Testis (tissue), 3 donors: ENCODE data around the gene CKAP4. TPM values are rescaled to one million over a fixed set of nuclear protein-coding genes. Genes with fewer than 3 reads are reported as not detected.
A peak's percentile ranks its signal among the peaks of the same experiment; 100 is the strongest.

Source experiments
- DNase-seq: peaks from one replicate; pipeline ENCODE4 v3.0.0-alpha.2; 2019
- H3K27ac ChIP-seq, 2 donors: fragments of 200-600 bp; sonication (generic); one replicate each; pipeline ENCODE4 v1.5.1; 2019
- H3K27me3 ChIP-seq: fragments of 200-600 bp; sonication (generic); one replicate; pipeline ENCODE4 v1.5.1; 2019
- H3K36me3 ChIP-seq: fragments of 200-600 bp; sonication (generic); one replicate; pipeline ENCODE4 v1.5.1; 2017; ENCODE audit warnings: low read depth; ENCODE audit errors: missing control alignments
- H3K4me1 ChIP-seq: fragments of 200-600 bp; sonication (generic); one replicate; pipeline ENCODE4 v1.5.1; 2019
- H3K4me3 ChIP-seq, 2 donors: fragments of 200-600 bp; sonication (generic); one replicate each; pipeline ENCODE4 v1.5.1; 2017 to 2019
- H3K9me3 ChIP-seq: fragments of 200-600 bp; sonication (generic); one replicate; pipeline ENCODE4 v1.5.1; 2017
- POLR2A ChIP-seq: fragments of 450-650 bp; IDR thresholded peaks from one replicate; pipeline ENCODE4 v1.6.1; 2017; ENCODE audit warnings: antibody characterized with exemption, mild to moderate bottlenecking, moderate library complexity
- WGBS, 2 donors: methylation state at CpG; one replicate each; pipeline ENCODE4 v1.1.5; 2018; 5-methylcytosine and 5-hydroxymethylcytosine counted together
- intact Hi-C: fragments of 100-400 bp; cut with DNase I; formaldehyde crosslinking; loops from one replicate; pipeline ENCODE4 v1.15.1; 2023; ENCODE audit warnings: low total_unique reads
- polyA plus RNA-seq: library from polyadenylated mRNA; stranded (reverse); fragments of 350-450 nt; fragmentation: Illumina TruSeq; extraction: RNeasy Lipid Tissue Mini Kit (QIAGEN cat#74804); gene quantifications from one replicate; pipeline ENCODE4 v1.2.3, GENCODE V29; 2014; ENCODE audit warnings: low read depth, low replicate concordance; ENCODE audit not compliant: insufficient read depth
- total RNA-seq, 2 donors: library from RNA; depleted of rRNA; stranded (reverse); fragments of >200 nt; gene quantifications; one replicate each; pipeline ENCODE4 v1.2.3, GENCODE V29; 2016
- TF ChIP-seq, protein P1 (sequence below), 3 experiments: fragments of 450-650 bp in 2 of 3; fragments of 200-600 bp in 1 of 3; sonication (generic) in 1 of 3; IDR thresholded peaks; one replicate each; pipeline ENCODE4 v1.5.1; 2016 to 2019; ENCODE audit warnings: antibody characterized with exemption in 3 of 3, mild to moderate bottlenecking in 2 of 3, moderate library complexity in 1 of 3

The CKAP4 gene
- total and polyA plus RNA-seq, 3 donors from 2014 or later, result 26.8 to 31.3 (median 31.2) TPM

DNA sequence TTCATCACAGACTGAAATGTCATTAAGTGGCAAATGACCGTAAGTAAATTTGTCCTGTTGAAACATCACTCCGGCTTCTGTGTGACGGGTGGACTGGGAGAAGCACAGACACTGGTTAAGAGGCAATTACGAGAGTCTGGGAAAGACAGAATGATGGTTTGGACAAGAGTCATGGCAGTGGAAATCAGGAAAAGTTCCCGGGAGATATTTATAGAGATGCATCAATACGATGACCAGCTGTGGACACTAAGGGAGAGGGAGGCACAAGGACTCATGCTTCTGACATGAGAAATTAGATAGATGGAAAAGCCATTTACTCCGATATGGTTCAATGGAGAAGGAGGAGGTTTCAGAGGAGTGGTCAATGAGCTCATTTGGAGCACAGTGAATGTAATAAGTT is 27.3 kb downstream of the CKAP4 start:
- DNase-seq, result no peak
- Histone ChIP-seq H3K27ac (no peak overlapping the region), H3K4me3 (no peak overlapping the region), H3K4me1 (peaks cover 10% of the 10 kb centered on the region), H3K27me3 (no peaks in the 10 kb centered on the region), H3K9me3 (no peaks in the 10 kb centered on the region), H3K36me3 (no peaks in the 10 kb centered on the region)
- TF ChIP-seq POLR2A, result no peak
- TF ChIP-seq, protein P1, sequence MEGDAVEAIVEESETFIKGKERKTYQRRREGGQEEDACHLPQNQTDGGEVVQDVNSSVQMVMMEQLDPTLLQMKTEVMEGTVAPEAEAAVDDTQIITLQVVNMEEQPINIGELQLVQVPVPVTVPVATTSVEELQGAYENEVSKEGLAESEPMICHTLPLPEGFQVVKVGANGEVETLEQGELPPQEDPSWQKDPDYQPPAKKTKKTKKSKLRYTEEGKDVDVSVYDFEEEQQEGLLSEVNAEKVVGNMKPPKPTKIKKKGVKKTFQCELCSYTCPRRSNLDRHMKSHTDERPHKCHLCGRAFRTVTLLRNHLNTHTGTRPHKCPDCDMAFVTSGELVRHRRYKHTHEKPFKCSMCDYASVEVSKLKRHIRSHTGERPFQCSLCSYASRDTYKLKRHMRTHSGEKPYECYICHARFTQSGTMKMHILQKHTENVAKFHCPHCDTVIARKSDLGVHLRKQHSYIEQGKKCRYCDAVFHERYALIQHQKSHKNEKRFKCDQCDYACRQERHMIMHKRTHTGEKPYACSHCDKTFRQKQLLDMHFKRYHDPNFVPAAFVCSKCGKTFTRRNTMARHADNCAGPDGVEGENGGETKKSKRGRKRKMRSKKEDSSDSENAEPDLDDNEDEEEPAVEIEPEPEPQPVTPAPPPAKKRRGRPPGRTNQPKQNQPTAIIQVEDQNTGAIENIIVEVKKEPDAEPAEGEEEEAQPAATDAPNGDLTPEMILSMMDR (IDR thresholded peaks at IDR 0.05), result no peak
- 80 to 85% methylated on average over 7 of the region's 7 CpGs for WGBS, 2 donors
- intact Hi-C loops, result no loop called here

DNA sequence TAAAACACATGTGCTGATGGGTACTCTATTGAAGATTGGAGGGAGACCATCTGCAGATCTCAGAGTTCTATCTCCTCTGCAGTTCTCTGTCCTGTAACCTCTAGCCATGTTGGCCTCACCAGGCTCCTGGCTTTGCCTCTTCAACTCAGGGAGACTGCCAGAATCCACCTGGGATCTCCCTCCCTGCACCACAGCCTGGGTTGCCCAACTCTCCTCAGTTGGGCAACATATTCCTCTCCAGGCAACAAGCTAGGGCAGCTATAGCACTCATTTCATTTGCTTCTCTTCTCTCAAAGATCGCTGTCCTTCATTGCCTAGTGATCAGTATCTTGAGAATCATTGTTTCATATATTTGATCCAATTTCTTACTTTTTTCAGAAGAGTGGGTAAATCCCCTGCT is 28.8 kb downstream of the CKAP4 start:
- 91 to 97% methylated on average over 1 of the region's 1 CpG for WGBS, 2 donors
- Histone ChIP-seq H3K36me3 (no peaks in the 10 kb centered on the region), H3K4me3 (no peak overlapping the region), H3K27me3 (no peaks in the 10 kb centered on the region), H3K9me3 (no peaks in the 10 kb centered on the region), H3K27ac (no peak overlapping the region), H3K4me1 (peaks cover 16% of the 10 kb centered on the region)
- intact Hi-C loops, result no loop called here
- DNase-seq, result no peak
- TF ChIP-seq, protein P1 (IDR thresholded peaks at IDR 0.05), result no peak
- TF ChIP-seq POLR2A, result no peak

DNA sequence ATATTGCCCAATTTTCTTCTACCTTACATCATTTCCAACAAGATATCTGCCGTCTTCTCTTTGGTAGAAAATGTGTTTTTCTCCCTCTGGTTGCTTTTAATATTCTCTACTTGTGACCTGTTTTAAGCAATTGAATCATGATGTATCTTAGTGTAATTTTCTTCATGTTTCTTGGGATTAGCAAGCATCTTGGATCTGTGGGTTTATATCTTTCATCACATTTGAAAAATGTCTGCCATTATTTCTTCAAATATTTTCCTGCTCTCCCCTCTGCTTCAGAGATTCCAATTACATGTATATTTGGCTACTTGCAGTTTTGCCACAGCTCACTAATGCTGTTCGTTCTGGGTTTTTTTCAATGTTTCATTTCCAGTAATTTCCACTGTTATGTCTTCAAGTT is 30.1 kb downstream of the CKAP4 start:
- Histone ChIP-seq H3K27me3 (no peaks in the 10 kb centered on the region), H3K4me3 (no peak overlapping the region), H3K27ac (no peak overlapping the region), H3K9me3 (no peaks in the 10 kb centered on the region), H3K4me1 (peaks cover 13% of the 10 kb centered on the region), H3K36me3 (no peaks in the 10 kb centered on the region)
- 86 to 93% methylated on average over 2 of the region's 2 CpGs for WGBS, 2 donors
- no peak for DNase-seq
- TF ChIP-seq, protein P1 (IDR thresholded peaks at IDR 0.05), result no peak
- intact Hi-C loops, result no loop called here

DNA sequence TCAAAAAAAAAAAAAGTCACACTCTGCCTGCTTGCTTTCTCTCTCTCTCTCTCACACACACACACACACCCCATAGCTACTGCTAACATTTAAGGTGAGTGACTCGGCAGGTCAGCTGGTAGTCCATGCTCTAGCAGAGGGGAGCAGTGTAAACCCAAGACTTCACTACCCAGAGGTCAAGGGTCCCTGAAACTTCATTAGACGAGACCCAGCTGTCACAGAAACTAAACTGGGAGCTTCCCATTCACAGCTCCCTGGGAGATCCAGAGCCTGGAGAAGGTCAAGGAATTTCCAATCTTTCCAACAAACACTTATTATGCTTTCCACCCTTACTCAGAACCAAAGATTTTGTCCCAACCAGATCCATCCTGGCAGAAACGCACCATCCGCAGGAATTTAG is 33.2 kb downstream of the CKAP4 start:
- H3K27ac ChIP-seq, result peak overlapping the region in 1 of 2 donors; percentile 59
- TF ChIP-seq, protein P1 (IDR thresholded peaks at IDR 0.05), result no peak
- no peak for TF ChIP-seq POLR2A
- H3K36me3 ChIP-seq, result no peaks in the 10 kb centered on the region
- H3K27me3 ChIP-seq, result no peaks in the 10 kb centered on the region
- H3K4me1 ChIP-seq, result peaks cover 13% of the 10 kb centered on the region
- no peak overlapping the region for H3K4me3 ChIP-seq
- intact Hi-C loops, result no loop called here
- 43 to 51% methylated on average over 4 of the region's 4 CpGs for WGBS, 2 donors
- no peaks in the 10 kb centered on the region for H3K9me3 ChIP-seq
- DNase-seq, result no peak

DNA sequence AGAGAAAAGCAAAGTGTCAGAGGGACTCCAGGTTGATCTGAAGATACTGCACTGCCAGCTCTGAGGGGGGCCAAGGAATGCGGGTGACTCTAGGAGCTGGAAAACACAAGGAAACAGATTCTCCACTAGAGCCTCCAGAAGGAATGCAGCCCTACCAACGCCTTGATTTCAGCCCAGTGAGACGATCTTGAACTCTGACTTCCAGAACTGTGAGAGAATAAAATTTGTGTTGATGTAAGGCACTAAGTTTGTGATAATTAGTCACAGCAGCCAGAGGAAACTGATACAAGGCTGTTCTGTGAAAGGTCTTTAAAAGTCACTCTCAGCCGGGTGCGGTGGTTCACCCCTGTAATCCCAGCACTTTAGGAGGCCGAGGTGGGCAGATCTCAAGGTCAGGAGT is 34.2 kb downstream of the CKAP4 start:
- no peak overlapping the region for H3K4me3 ChIP-seq
- DNase-seq, result no peak
- WGBS, 2 donors, result 55 to 63% methylated on average over 6 of the region's 6 CpGs
- no peaks in the 10 kb centered on the region for H3K36me3 ChIP-seq
- H3K4me1 ChIP-seq, result peaks cover 13% of the 10 kb centered on the region
- no peak for TF ChIP-seq POLR2A
- TF ChIP-seq, protein P1 (IDR thresholded peaks at IDR 0.05), result no peak
- peak overlapping the region in 1 of 2 donors; percentile 59 for H3K27ac ChIP-seq
- no peaks in the 10 kb centered on the region for H3K9me3 ChIP-seq
- no peaks in the 10 kb centered on the region for H3K27me3 ChIP-seq
- intact Hi-C loops, result no loop called here
